ENCODE measurements around the gene SEPTIN6.

SEPTIN6 gene

GRCh38 chrX:119654112-119654531, 38.8 kb downstream of the SEPTIN6 start:
- peak; percentile 62 for TF ChIP-seq CTCF (IDR thresholded peaks at IDR 0.05; ENCODE audit: low read depth, low read length, missing control alignments)
- Histone ChIP-seq H3K27ac (peak overlapping the region; percentile 87), H3K4me3 (ENCODE audit: low read depth, low read length) (no peak overlapping the region), H3K36me3 (replicated peaks) (no peaks in the 10 kb centered on the region), H3K27me3 (replicated peaks) (no peaks in the 10 kb centered on the region)
- in situ Hi-C loops (cut with HindIII; ENCODE audit: low pct_ligation_motif_present, low sequenced_read_pairs): no loop called here
- DNase-seq: peak; percentile 86

GRCh38 chrX:119648421-119648775, 44.6 kb downstream of the SEPTIN6 start:
- H3K36me3 ChIP-seq (replicated peaks): no peaks in the 10 kb centered on the region
- H3K27ac ChIP-seq: no peak overlapping the region
- H3K27me3 ChIP-seq (replicated peaks): no peaks in the 10 kb centered on the region
- in situ Hi-C loops (cut with HindIII; ENCODE audit: low pct_ligation_motif_present, low sequenced_read_pairs): no loop called here
- DNase-seq: no peak
- TF ChIP-seq CTCF (IDR thresholded peaks at IDR 0.05; ENCODE audit: low read depth, low read length, missing control alignments): no peak
- no peak overlapping the region for H3K4me3 ChIP-seq (ENCODE audit: low read depth, low read length)

GRCh38 chrX:119647552-119648420, 45.2 kb downstream of the SEPTIN6 start:
- Histone ChIP-seq H3K27me3 (replicated peaks) (no peaks in the 10 kb centered on the region), H3K36me3 (replicated peaks) (no peaks in the 10 kb centered on the region), H3K4me3 (ENCODE audit: low read depth, low read length) (no peak overlapping the region), H3K27ac (no peak overlapping the region)
- no peak for TF ChIP-seq CTCF (IDR thresholded peaks at IDR 0.05; ENCODE audit: low read depth, low read length, missing control alignments)
- DNase-seq: no peak
- in situ Hi-C loops (cut with HindIII; ENCODE audit: low pct_ligation_motif_present, low sequenced_read_pairs): no loop called here

GRCh38 chrX:119647089-119647488, 45.9 kb downstream of the SEPTIN6 start:
- no peak for DNase-seq
- TF ChIP-seq CTCF (IDR thresholded peaks at IDR 0.05; ENCODE audit: low read depth, low read length, missing control alignments): no peak
- Histone ChIP-seq H3K27me3 (replicated peaks) (no peaks in the 10 kb centered on the region), H3K36me3 (replicated peaks) (no peaks in the 10 kb centered on the region), H3K27ac (no peak overlapping the region), H3K4me3 (ENCODE audit: low read depth, low read length) (no peak overlapping the region)
- in situ Hi-C loops (cut with HindIII; ENCODE audit: low pct_ligation_motif_present, low sequenced_read_pairs): no loop called here

GRCh38 chrX:119646515-119646914, 46.5 kb downstream of the SEPTIN6 start:
- Histone ChIP-seq H3K27me3 (replicated peaks) (no peaks in the 10 kb centered on the region), H3K4me3 (ENCODE audit: low read depth, low read length) (no peak overlapping the region), H3K36me3 (replicated peaks) (no peaks in the 10 kb centered on the region), H3K27ac (no peak overlapping the region)
- in situ Hi-C loops (cut with HindIII; ENCODE audit: low pct_ligation_motif_present, low sequenced_read_pairs): no loop called here
- DNase-seq: no peak
- TF ChIP-seq CTCF (IDR thresholded peaks at IDR 0.05; ENCODE audit: low read depth, low read length, missing control alignments): no peak

GRCh38 chrX:119643696-119644095, 49.3 kb downstream of the SEPTIN6 start:
- Histone ChIP-seq H3K36me3 (replicated peaks) (no peaks in the 10 kb centered on the region), H3K27ac (no peak overlapping the region), H3K4me3 (ENCODE audit: low read depth, low read length) (no peak overlapping the region), H3K27me3 (replicated peaks) (no peaks in the 10 kb centered on the region)
- in situ Hi-C loops (cut with HindIII; ENCODE audit: low pct_ligation_motif_present, low sequenced_read_pairs): no loop called here
- DNase-seq: no peak
- no peak for TF ChIP-seq CTCF (IDR thresholded peaks at IDR 0.05; ENCODE audit: low read depth, low read length, missing control alignments)

All from brain microvascular endothelial cell (primary cell).